VCaP (cell line): ENCODE measurements around the gene SPTBN1.

Source experiments
- H3K27ac ChIP-seq: fragments of 450-650 bp; 2 replicates; pipeline ENCODE4 v1.5.1; 2017
- CTCF ChIP-seq: fragments of 450-650 bp; conservative IDR thresholded peaks from 2 replicates; pipeline ENCODE4 v1.5.1; 2017; ENCODE audit warnings: mild to moderate bottlenecking, moderate library complexity

SPTBN1 gene

GRCh38 chr2:54575379-54575888 is 119.3 kb downstream of the SPTBN1 start:
- TF ChIP-seq CTCF = no peak
- peak overlapping the region; percentile 86; the same call in 1 of the 2 replicates for H3K27ac ChIP-seq

GRCh38 chr2:54577035-54577434 is 120.9 kb downstream of the SPTBN1 start:
- peak overlapping the region; percentile 84 for H3K27ac ChIP-seq
- TF ChIP-seq CTCF = no peak

- peak overlapping the region; percentile 84 for H3K27ac ChIP-seq
- TF ChIP-seq CTCF = no peak
Observed at GRCh38 chr2:54577944-54578647, 122.0 kb downstream of the SPTBN1 start.

GRCh38 chr2:54578648-54579045 is 122.5 kb downstream of the SPTBN1 start:
- TF ChIP-seq CTCF = no peak
- peak overlapping the region; percentile 84 for H3K27ac ChIP-seq

GRCh38 chr2:54579061-54579681 is 123.0 kb downstream of the SPTBN1 start:
- TF ChIP-seq CTCF = no peak
- H3K27ac ChIP-seq = peak overlapping the region; percentile 84

GRCh38 chr2:54579682-54580620 is 123.8 kb downstream of the SPTBN1 start:
- no peak for TF ChIP-seq CTCF
- peak overlapping the region; percentile 84 for H3K27ac ChIP-seq
